DOHH2 (cell line): ENCODE measurements around the gene COLEC11.

Source experiments
- H3F3A ChIP-seq: fragments of 200-600 bp; sonication (generic), shearing (Covaris generic); 2 replicates; pipeline ENCODE4 v1.6.0; 2016; ENCODE audit warnings: antibody characterized with exemption, mild to moderate bottlenecking; ENCODE audit not compliant: control insufficient read depth, insufficient read depth
- H3K27ac ChIP-seq: fragments of 200-600 bp; sonication (generic); 2 replicates; pipeline ENCODE4 v1.5.1; 2014; ENCODE audit warnings: low read depth, mild to moderate bottlenecking, low read length, moderate library complexity
- H3K27me3 ChIP-seq: fragments of 200-600 bp; sonication (generic); 2 replicates; pipeline ENCODE4 v1.6.1; 2014; ENCODE audit warnings: mild to moderate bottlenecking, low read length, mixed read lengths; ENCODE audit not compliant: control insufficient read depth
- H3K36me3 ChIP-seq: fragments of 200-600 bp; sonication (generic); 2 replicates; pipeline ENCODE4 v1.6.1; 2014; ENCODE audit warnings: mild to moderate bottlenecking, low read length, moderate library complexity, mixed read lengths; ENCODE audit not compliant: control insufficient read depth
- H3K4me1 ChIP-seq: fragments of 200-600 bp; sonication (generic); 2 replicates; pipeline ENCODE4 v1.6.1; 2014; ENCODE audit warnings: mild to moderate bottlenecking, low read length, mixed read lengths; ENCODE audit not compliant: control insufficient read depth
- H3K4me2 ChIP-seq: fragments of 200-600 bp; sonication (generic); 2 replicates; pipeline ENCODE4 v1.6.0; 2014; ENCODE audit warnings: mild to moderate bottlenecking, low read length, moderate library complexity
- H3K4me3 ChIP-seq: fragments of 200-600 bp; sonication (generic); 2 replicates; pipeline ENCODE4 v1.5.1; 2014; ENCODE audit warnings: mild to moderate bottlenecking, low read length, mixed read lengths
- H3K79me2 ChIP-seq: fragments of 200-600 bp; sonication (generic); 2 replicates; pipeline ENCODE4 v1.6.1; 2014; ENCODE audit warnings: mild to moderate bottlenecking, low read length, mixed read lengths; ENCODE audit not compliant: control insufficient read depth
- H3K9me2 ChIP-seq: fragments of 200-600 bp; sonication (generic); replicated peaks from 2 replicates; pipeline ENCODE4 v1.6.1; 2014; ENCODE audit warnings: mild to moderate bottlenecking, low read length, mixed read lengths; ENCODE audit not compliant: control insufficient read depth
- H3K9me3 ChIP-seq: fragments of 200-600 bp; sonication (generic); 2 replicates; pipeline ENCODE4 v1.6.1; 2014; ENCODE audit warnings: antibody characterized with exemption, low read length, mixed read lengths; ENCODE audit not compliant: control insufficient read depth, insufficient read depth
- H4K20me1 ChIP-seq: fragments of 200-600 bp; sonication (generic); 2 replicates; pipeline ENCODE4 v1.6.0; 2014; ENCODE audit warnings: low read depth, mild to moderate bottlenecking, antibody characterized with exemption, low read length, moderate library complexity; ENCODE audit not compliant: control insufficient read depth, insufficient read depth
- CTCF ChIP-seq: fragments of 200-600 bp; sonication (generic); IDR thresholded peaks from one replicate; pipeline ENCODE4 v1.5.1; 2014; ENCODE audit warnings: antibody characterized with exemption, mild to moderate bottlenecking, low read depth, low read length; ENCODE audit not compliant: poor library complexity, severe bottlenecking
- EZH2phosphoT487 ChIP-seq: fragments of 200-600 bp; sonication (generic); IDR thresholded peaks from 2 replicates; pipeline ENCODE4 v1.6.1; 2017; ENCODE audit warnings: borderline replicate concordance, mild to moderate bottlenecking, antibody characterized with exemption, low read length, moderate library complexity, mixed read lengths

Gene COLEC11

GRCh38 chr2:3679616-3680393, 84.9 kb downstream of the COLEC11 start:
- TF ChIP-seq EZH2phosphoT487 (no peak), CTCF (no peak)
- Histone ChIP-seq H3F3A (no peaks in the 10 kb centered on the region), H3K27me3 (no peaks in the 10 kb centered on the region; the same call in 1 of the 2 replicates), H3K9me2 (no peaks in the 10 kb centered on the region), H3K27ac (no peak overlapping the region), H4K20me1 (no peaks in the 10 kb centered on the region), H3K4me2 (no peak overlapping the region), H3K4me3 (no peak overlapping the region), H3K36me3 (no peaks in the 10 kb centered on the region), H3K79me2 (no peaks in the 10 kb centered on the region), H3K9me3 (no peaks in the 10 kb centered on the region), H3K4me1 (0 out of 2 replicates have a peak, but pooled peaks cover 5% of the 10 kb centered on the region)

DNA sequence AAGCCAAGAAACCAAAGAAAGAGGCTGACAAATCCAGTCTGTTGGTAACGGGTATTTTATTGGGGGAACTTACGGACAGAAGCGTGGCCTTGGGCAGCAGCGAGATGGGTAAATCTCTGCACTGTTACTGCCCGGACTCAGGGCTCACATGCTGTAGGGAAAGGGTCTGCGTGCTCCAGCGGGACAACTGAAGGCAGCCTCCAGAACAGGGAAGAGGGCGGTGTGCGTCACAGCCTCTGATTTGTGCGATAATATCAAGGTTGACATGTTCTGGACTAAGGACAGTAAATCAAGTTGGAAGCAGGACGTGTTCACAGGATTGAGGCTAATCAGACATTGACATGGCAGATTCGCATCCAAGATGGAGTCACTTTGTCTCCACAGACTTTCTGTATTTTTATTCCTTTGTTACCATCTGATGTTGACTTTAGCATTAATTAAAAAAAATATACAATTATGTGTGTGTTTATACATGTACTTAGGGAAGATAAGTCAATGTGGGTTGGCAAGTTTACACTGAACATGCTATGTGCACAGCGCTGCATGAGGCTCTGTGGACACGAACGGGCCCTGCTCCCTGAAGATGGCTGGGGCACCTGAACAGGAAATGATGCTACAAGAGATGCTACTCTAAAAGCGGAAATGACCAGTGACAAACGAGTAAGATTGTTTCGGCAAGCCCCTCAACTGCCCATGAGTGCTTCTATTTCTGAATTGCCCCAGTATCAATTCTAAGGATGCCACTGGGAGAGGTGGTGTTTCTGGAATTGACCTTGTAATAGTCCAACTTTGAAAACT, 85.8 kb downstream of the COLEC11 start:
- H3K4me2 ChIP-seq, result no peak overlapping the region
- no peaks in the 10 kb centered on the region for H3F3A ChIP-seq
- H3K9me3 ChIP-seq, result no peaks in the 10 kb centered on the region
- H4K20me1 ChIP-seq, result no peaks in the 10 kb centered on the region
- 0 out of 2 replicates have a peak, but pooled peaks cover 5% of the 10 kb centered on the region for H3K4me1 ChIP-seq
- no peaks in the 10 kb centered on the region; the same call in 1 of the 2 replicates for H3K27me3 ChIP-seq
- H3K9me2 ChIP-seq, result no peaks in the 10 kb centered on the region
- no peak overlapping the region for H3K4me3 ChIP-seq
- TF ChIP-seq CTCF, result no peak
- TF ChIP-seq EZH2phosphoT487, result no peak
- no peaks in the 10 kb centered on the region for H3K36me3 ChIP-seq
- H3K27ac ChIP-seq, result no peak overlapping the region
- H3K79me2 ChIP-seq, result no peaks in the 10 kb centered on the region

DNA sequence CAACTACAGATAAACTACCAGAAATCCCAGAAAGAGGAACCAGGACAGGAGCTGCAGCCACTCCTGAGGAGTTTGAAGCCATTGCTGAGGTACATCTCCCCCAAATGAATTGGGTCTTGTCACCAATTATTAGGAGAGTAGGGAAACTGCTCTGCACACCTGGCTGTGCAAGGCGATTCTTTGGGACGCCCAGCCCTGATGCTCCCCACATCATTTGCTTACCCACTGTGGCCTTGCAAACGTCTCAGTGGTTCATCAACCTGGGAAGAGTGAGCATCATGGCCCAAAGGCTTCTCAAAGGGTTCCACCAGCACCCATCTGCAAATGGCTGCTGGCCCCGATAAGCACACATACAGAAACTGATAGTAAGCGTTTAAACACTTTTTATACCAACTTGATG, 86.7 kb downstream of the COLEC11 start:
- no peaks in the 10 kb centered on the region for H3F3A ChIP-seq
- H3K4me3 ChIP-seq, result no peak overlapping the region
- H3K79me2 ChIP-seq, result no peaks in the 10 kb centered on the region
- H3K4me2 ChIP-seq, result no peak overlapping the region
- H3K9me2 ChIP-seq, result no peaks in the 10 kb centered on the region
- 0 out of 2 replicates have a peak, but pooled peaks cover 5% of the 10 kb centered on the region for H3K4me1 ChIP-seq
- TF ChIP-seq CTCF (no peak), EZH2phosphoT487 (no peak)
- no peak overlapping the region for H3K27ac ChIP-seq
- H3K27me3 ChIP-seq, result no peaks in the 10 kb centered on the region; the same call in 1 of the 2 replicates
- no peaks in the 10 kb centered on the region for H4K20me1 ChIP-seq
- H3K9me3 ChIP-seq, result no peaks in the 10 kb centered on the region
- H3K36me3 ChIP-seq, result no peaks in the 10 kb centered on the region
